DMS 273 treated with DMSO at 0.1 percent for 48 hours (cell line): ENCODE data around the gene TUBA1C.
"Not testable (repeated sequence)": the region's sequence is repeated elsewhere in the genome, so short reads cannot be mapped to it uniquely, and the experiment has no call there.

ENCODE experiments used
- DNase-seq: peaks from one replicate; lab custom pipeline; 2025; lab: John Stamatoyannopoulos, UW

TUBA1C gene

DNA sequence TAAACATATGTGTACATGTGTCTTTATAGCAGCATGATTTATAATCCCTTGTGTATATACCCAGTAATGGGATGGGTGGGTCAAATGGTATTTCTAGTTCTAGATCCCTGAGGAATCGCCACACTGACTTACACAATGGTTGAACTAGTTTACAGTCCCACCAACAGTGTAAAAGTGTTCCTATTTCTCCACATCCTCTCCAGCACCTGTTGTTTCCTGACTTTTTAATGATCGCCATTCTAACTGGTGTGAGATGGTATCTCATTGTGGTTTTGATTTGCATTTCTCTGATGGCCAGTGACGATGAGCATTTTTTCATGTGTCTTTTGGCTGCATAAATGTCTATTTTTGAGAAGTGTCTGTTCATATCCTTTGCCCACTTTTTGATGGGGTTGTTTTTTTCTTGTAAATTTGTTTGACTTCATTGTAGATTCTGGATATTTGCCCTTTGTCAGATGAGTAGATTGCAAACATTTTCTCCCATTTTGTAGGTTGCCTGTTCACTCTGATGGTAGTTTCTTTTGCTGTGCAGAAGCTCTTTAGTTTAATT is 45.6 kb downstream of the TUBA1C start:
- DNase-seq: not testable (repeated sequence)

DNA sequence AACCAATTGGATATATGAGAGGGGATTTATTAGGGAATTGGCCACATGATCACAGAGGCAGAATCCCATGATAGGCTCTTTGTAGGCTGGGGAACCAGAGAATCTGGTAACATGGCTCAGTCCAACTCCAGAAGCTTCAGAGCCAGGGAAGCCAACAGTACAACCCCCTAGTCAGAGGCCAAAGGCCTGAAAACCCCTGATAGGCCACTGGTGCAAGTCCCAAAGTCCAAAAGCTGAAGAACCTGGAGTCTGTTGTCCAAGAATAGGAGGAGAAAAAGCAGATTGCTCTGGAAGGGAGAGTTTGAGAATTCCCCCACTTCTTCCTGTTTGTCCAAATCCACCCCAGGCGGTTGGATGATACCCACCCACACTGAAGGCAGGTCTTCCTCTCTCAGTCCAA is 49.9 kb downstream of the TUBA1C start:
- DNase-seq: no peak

DNA sequence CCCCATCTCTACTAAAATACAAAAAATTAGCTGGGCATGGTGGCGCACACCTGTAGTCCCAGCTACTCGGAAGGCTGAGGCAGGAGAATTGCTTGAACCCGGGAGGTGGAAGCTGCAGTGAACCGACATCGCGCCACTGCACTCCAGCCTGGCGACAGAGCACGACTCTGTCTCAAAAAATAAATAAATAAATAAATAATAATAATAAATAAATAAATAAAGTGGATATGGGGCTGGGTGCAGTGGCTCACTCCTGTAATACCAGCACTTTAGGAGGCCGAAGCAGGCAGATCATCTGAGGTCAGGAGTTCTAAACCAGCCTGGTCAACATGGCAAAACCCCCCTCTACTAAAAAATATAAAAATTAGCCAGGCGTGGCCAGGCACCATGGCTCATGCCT is 52.2 kb downstream of the TUBA1C start:
- DNase-seq: not testable (repeated sequence)

DNA sequence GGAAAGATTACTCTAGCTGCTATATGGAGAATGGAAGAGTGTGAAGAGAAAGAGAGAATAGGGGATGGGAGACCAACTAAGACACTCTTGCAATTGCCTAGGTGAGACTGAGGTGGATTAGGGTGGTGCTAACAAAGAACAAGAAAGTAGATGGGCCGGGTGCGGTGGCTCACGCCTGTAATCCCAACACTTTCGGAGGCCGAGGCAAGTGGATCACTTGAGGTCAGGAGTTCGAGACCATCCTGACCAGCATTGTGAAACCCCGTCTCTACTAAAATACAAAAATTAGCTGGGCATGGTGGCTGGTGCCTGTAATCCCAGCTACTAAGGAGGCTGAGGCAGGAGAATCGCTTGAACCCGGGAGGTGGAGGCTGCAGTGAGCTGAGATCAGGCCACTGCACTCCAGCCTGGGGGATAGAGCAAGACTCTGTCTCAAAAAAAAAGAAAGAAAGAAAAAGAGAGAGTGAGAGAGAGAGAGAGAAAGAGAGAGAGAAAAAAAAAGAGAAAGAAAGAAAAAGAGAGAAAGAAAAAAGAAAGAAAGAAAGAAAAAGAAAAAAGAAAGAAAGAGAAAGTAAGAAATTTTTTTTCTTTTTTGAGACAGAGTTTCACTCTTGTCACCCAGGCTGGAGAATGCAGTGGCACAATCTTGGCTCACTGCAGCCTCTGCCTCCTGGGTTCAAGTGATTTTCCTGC is 55.7 kb downstream of the TUBA1C start:
- DNase-seq: not testable (repeated sequence)

DNA sequence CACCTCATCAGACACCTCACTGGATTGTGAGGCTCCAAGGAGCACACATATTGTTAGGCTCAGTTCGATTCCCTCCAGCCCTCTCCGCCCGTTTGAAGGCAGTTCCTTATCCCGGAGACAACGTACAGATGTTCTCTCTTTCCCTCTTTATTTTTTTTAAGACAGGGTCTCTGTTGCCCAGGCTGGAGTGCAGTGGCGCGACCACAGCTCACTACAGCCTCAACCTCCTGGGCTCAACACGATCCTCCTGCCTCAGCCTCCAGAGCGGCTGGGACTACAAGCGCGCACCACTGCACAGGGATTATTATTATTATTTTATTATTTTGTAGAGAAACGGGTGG is 57.5 kb downstream of the TUBA1C start:
- DNase-seq: no peak

DNA sequence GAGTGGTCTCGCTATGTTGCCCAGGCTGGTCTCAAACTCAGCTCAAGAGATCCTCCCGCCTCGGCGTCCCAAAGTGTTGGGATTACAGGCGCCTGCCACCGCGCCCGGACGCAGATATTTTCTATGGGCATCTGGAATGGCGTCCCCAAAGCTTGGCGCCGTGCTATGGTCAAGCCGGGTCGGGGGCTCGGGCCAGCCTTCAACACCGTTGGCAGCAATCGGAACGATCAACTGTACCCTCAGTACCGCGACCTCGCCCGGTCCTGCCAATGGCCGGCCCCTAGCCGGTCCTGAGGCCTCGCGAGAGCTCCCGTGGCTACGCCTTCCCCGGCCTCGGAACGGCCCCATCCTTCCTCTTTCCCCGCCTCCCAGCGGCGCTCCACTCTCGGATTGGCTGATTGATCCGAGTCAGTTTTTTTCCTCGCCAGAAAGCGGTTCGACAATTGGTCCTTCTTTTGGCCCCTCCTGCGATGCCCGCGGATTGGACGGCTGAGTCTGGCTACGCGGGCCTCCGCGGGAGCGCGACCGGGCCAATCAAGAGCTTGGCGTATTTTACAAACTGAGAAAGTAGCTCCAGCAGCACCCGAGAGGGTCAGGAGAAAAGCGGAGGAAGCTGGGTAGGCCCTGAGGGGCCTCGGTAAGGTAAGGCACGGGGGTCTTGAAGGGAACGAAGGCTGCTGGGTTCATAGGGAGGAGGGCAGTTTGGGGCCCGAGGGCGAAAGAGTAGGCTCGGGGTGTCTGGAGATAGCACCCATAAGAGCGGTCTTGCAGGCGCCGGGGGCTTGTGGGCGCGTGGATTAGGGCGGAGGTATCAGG is 58.0 kb downstream of the TUBA1C start, which contains the start of gene TROAP:
TROAP (plus strand) TSS at position 548 of the 816 bp plus-strand sequence. CDS start 354 bp downstream, outside the sequence.
- peak; percentile 90 for DNase-seq

DNA sequence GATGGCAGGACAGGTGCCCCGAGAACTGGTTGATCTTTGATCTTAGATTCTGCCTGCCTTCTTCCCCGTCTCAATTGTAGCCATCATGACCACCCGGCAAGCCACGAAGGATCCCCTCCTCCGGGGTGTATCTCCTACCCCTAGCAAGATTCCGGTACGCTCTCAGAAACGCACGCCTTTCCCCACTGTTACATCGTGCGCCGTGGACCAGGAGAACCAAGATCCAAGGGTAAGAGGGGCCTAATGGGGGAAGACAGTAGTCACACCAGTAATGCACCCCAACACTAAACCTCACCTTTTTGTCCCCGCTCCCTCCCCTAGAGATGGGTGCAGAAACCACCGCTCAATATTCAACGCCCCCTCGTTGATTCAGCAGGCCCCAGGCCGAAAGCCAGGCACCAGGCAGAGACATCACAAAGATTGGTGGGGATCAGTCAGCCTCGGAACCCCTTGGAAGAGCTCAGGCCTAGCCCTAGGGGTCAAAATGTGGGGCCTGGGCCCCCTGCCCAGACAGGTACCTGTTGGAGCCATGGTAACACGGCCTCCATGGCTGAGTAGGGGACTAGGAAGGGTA is 58.7 kb downstream of the TUBA1C start:
- no peak for DNase-seq
